HFFc6 (cell line): ENCODE data around the gene ATAD3B. TPM values are rescaled to one million over a fixed set of nuclear protein-coding genes. Genes with fewer than 3 reads are reported as not detected.

Source experiments
- DNase-seq: peaks from one replicate; pipeline ENCODE4 v3.0.0-alpha.2; 2018
- H3K27ac Mint-ChIP-seq: 2 replicates; pipeline ENCODE4 v1.8.0; 2020; ENCODE audit warnings: mild to moderate bottlenecking, mixed read lengths
- H3K27me3 Mint-ChIP-seq: 2 replicates; pipeline ENCODE4 v1.8.0; 2021; ENCODE audit warnings: mild to moderate bottlenecking, moderate library complexity, mixed read lengths; ENCODE audit not compliant: insufficient read depth
- H3K36me3 Mint-ChIP-seq: 2 replicates; pipeline ENCODE4 v1.8.0; 2021; ENCODE audit warnings: low read depth, mixed read lengths
- H3K4me1 Mint-ChIP-seq: 2 replicates; pipeline ENCODE4 v1.8.0; 2020; ENCODE audit warnings: low read depth, mixed read lengths
- H3K4me3 Mint-ChIP-seq: 2 replicates; pipeline ENCODE4 v1.8.0; 2020; ENCODE audit warnings: mild to moderate bottlenecking, moderate library complexity, mixed read lengths
- H3K9me3 Mint-ChIP-seq: 2 replicates; pipeline ENCODE4 v1.8.0; 2020; ENCODE audit warnings: mild to moderate bottlenecking, mixed read lengths
- total RNA-seq, 6 experiments: library from RNA; stranded (reverse); fragmentation: NEBNext Ultra II Directional; extraction: Animal tissue kit (Norgen Biotek cat#: 25700); gene quantifications; 2 replicates in 1 of 6; 3 replicates in 5 of 6; pipeline ENCODE4 v1.2.3, GENCODE V29; 2021
- TF ChIP-seq, protein P1 (sequence below): fragments of 200-600 bp; sonication (generic); IDR thresholded peaks from 2 replicates; pipeline ENCODE4 v1.5.0; 2021; ENCODE audit warnings: antibody characterized with exemption, mild to moderate bottlenecking

Gene ATAD3B
- total RNA-seq, 6 experiments from 2014 or later: 21.0 to 24.8 (median 23.0) TPM

DNA sequence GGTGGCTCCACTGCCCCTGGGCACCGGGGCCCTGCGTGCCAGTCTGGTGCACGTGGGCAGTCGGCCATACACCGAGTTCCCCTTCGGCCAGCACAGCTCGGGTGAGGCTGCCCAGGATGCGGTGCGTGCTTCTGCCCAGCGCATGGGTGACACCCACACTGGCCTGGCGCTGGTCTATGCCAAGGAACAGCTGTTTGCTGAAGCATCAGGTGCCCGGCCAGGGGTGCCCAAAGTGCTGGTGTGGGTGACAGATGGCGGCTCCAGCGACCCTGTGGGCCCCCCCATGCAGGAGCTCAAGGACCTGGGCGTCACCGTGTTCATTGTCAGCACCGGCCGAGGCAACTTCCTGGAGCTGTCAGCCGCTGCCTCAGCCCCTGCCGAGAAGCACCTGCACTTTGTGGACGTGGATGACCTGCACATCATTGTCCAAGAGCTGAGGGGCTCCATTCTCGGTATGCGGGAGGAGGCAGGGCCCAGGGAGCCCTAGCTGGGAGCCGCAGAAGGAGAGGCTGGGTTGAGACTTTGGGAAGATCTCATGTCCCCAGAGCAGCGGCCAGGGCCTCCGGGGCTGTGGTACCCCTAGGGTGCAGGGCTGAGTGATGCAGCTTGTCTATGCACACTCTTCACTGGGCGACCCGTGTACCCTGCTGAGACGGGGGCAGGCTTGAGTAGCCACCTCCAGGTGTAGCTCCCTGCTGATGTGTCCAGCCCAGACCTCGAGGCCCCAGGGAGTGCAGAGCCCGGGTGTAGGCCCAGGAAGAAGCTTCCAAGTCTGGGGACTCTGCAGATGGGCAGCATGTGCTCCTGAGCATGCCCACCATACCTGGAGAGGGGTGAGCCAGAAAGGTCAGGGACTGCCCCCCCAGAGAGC is 34.3 kb upstream of the ATAD3B start:
- DNase-seq: no peak
- Mint-ChIP-seq H3K36me3 (no peaks in the 10 kb centered on the region), H3K27me3 (peaks cover 4% of the 10 kb centered on the region; the same call in 1 of the 2 replicates), H3K4me1 (no peaks in the 10 kb centered on the region), H3K9me3 (no peaks in the 10 kb centered on the region), H3K4me3 (no peak overlapping the region), H3K27ac (no peak overlapping the region)
- TF ChIP-seq, protein P1, sequence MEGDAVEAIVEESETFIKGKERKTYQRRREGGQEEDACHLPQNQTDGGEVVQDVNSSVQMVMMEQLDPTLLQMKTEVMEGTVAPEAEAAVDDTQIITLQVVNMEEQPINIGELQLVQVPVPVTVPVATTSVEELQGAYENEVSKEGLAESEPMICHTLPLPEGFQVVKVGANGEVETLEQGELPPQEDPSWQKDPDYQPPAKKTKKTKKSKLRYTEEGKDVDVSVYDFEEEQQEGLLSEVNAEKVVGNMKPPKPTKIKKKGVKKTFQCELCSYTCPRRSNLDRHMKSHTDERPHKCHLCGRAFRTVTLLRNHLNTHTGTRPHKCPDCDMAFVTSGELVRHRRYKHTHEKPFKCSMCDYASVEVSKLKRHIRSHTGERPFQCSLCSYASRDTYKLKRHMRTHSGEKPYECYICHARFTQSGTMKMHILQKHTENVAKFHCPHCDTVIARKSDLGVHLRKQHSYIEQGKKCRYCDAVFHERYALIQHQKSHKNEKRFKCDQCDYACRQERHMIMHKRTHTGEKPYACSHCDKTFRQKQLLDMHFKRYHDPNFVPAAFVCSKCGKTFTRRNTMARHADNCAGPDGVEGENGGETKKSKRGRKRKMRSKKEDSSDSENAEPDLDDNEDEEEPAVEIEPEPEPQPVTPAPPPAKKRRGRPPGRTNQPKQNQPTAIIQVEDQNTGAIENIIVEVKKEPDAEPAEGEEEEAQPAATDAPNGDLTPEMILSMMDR: no peak

DNA sequence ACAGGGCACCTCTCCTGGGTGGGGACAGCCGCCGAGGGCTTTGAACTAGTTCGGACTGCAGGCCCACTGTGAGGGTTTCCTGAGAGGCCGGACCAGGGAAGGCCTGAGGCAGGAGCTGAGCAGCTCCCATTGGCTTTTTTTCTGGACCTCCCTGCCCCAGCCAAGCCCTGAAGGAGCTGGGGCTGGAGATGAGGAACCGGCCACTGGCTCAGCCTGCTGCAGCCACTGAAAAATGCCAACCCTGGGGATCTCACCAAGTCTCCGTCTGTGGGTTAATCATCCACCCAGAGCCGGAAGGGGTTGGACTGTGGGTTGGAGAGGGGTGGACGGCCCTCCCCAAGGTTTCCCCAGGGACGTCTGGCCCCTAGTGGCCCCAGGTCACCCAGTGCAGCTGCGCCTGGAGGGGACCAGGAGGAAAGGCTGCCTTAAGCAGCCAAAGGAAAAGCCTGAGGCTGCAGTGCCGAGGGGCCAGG is 33.6 kb upstream of the ATAD3B start:
- Mint-ChIP-seq H3K27me3 (peaks cover 4% of the 10 kb centered on the region), H3K4me1 (no peaks in the 10 kb centered on the region), H3K36me3 (no peaks in the 10 kb centered on the region), H3K4me3 (no peak overlapping the region), H3K9me3 (no peaks in the 10 kb centered on the region), H3K27ac (no peak overlapping the region)
- DNase-seq: no peak
- TF ChIP-seq, protein P1: no peak

DNA sequence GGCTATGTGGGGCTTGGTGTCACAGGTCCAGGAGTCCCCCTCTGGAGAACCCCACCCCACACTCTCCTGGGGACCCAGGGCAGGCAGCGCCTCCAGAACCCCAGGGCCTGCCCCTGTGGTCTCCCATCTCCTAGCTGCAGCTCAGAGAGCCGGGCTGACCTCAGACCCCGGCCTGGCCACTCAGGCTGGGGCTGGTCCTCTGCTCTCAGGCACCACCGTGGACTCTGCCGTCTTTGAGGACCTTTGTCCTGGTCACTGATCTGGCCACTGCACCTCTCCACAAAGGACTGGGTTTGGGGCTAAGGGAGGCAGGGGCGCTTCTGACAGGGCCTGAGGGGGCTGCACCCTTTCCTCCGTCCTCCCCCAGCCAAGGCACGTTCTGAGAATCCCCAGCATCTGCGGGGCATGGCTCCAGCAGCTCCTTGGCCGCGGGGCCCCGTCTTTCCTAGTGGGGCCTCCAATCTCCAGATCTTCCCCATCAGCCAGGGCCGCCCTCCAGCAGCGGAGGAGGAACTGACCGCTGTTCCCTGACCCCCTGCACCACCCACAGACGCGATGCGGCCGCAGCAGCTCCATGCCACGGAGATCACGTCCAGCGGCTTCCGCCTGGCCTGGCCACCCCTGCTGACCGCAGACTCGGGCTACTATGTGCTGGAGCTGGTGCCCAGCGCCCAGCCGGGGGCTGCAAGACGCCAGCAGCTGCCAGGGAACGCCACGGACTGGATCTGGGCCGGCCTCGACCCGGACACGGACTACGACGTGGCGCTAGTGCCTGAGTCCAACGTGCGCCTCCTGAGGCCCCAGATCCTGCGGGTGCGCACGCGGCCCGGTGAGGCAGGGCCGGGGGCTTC is 32.8 kb upstream of the ATAD3B start:
- TF ChIP-seq, protein P1: no peak
- no peak overlapping the region for H3K4me3 Mint-ChIP-seq

DNA sequence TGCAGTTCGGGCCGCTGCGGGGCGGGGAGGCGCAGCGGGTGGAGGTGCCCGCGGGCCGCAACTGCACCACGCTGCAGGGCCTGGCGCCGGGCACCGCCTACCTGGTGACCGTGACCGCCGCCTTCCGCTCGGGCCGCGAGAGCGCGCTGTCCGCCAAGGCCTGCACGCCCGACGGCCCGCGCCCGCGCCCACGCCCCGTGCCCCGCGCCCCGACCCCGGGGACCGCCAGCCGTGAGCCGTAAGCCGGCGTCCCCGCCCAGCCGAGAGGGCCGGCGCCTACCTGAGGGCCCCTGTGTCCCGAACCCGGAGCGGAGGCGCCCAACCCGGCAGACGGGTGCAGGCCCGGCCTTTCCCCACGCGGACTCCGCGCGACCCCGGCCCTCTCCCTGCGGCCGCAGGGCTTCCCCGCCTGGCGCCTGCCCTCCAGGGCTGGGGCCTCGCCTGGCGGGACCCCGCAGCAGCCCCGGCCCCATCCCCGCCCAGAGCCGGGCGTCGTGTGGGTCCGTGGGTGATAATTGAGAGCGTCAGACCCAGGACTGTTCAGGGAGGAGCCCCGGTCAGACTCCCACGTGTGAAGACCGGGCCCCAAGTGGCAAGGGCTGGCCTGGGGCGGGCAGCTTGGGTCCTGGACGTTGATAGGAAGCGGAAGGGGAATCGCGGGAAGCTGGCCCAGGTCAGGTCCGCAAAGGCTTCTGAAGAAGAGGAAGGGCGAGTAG is 31.9 kb upstream of the ATAD3B start:
- Mint-ChIP-seq H3K27ac (no peak overlapping the region), H3K9me3 (no peaks in the 10 kb centered on the region), H3K4me1 (no peaks in the 10 kb centered on the region), H3K27me3 (peaks cover 9% of the 10 kb centered on the region), H3K36me3 (no peaks in the 10 kb centered on the region), H3K4me3 (no peak overlapping the region)
- TF ChIP-seq, protein P1: no peak
- no peak for DNase-seq

More for the DNA sequence above, 32.8 kb upstream of the ATAD3B start:
- Mint-ChIP-seq H3K36me3 (no peaks in the 10 kb centered on the region), H3K27ac (no peak overlapping the region), H3K27me3 (peaks cover 7% of the 10 kb centered on the region), H3K9me3 (no peaks in the 10 kb centered on the region), H3K4me1 (no peaks in the 10 kb centered on the region)
- DNase-seq: no peak
